Measurements from ENCODE around the gene BSPH1. TPM values are rescaled to one million over a fixed set of nuclear protein-coding genes. Genes with fewer than 3 reads are reported as not detected.

BSPH1 gene, protein sequence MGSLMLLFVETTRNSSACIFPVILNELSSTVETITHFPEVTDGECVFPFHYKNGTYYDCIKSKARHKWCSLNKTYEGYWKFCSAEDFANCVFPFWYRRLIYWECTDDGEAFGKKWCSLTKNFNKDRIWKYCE
- total RNA-seq (ENCODE audit: unreplicated experiment): not detected
- long read RNA-seq, partial matches to known transcripts: 0 of 1 reads
- long read RNA-seq, other reads (novel, unspliced or antisense): 1 of 1 reads

DNA sequence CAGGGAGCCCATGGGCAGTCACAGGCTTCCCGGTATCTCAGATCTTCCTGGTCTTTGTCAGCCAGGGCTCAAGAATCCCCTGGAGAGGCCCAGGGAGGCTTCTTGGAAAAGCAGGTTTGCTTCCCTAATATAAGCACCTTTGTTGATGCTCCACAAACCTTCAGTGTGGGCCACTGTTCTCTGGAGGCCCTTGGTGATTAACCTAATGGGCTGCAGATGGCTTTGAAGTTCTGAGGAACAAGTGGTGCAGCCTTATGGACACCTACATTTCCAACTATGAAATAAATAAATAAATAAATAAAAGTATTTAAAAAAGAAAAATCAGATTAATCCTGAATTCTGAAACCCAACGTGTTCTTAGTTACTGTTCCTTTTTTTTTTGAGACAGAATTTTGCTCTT is at the start of gene BSPH1:
TSS of gene BSPH1 (minus strand) at position 101 of the 400 bp plus-strand sequence. CDS start at position 12, 89 bp downstream.
- Mint-ChIP-seq H3K9me3 (ENCODE audit: unreplicated experiment) (no peaks in the 10 kb centered on the region), H3K27ac (ENCODE audit: unreplicated experiment) (no peak within 1 kb of the TSS), H3K4me1 (ENCODE audit: unreplicated experiment) (no peaks in the 10 kb centered on the region), H3K4me3 (ENCODE audit: unreplicated experiment) (no peak within 1 kb of the TSS), H3K36me3 (ENCODE audit: low read depth, unreplicated experiment) (no peaks in the 10 kb centered on the region), H3K27me3 (ENCODE audit: unreplicated experiment) (no peaks in the 10 kb centered on the region)
- TF ChIP-seq, protein P1, sequence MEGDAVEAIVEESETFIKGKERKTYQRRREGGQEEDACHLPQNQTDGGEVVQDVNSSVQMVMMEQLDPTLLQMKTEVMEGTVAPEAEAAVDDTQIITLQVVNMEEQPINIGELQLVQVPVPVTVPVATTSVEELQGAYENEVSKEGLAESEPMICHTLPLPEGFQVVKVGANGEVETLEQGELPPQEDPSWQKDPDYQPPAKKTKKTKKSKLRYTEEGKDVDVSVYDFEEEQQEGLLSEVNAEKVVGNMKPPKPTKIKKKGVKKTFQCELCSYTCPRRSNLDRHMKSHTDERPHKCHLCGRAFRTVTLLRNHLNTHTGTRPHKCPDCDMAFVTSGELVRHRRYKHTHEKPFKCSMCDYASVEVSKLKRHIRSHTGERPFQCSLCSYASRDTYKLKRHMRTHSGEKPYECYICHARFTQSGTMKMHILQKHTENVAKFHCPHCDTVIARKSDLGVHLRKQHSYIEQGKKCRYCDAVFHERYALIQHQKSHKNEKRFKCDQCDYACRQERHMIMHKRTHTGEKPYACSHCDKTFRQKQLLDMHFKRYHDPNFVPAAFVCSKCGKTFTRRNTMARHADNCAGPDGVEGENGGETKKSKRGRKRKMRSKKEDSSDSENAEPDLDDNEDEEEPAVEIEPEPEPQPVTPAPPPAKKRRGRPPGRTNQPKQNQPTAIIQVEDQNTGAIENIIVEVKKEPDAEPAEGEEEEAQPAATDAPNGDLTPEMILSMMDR (IDR thresholded peaks at IDR 0.05; ENCODE audit: unreplicated experiment): no peak
- DNase-seq (ENCODE audit: low spot score): no peak

DNA sequence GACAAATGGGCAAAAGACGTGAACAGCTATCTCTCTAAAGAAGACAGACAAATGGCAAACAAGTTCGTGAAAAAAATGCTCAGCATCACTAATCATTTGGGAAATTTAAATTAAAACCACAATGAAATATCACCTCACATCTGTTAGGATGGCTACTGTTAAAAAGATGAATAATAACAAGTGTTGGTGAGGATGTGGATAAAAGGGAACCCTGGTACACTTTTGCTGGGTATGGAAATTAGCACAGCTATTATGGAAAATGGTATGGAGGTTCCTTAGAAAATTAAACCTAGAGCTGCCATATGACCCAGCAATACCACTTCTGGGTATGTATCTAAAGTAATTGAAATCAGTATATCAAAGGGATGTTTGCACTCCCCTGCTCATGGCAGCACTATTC is 44.8 kb upstream of the BSPH1 start:
- H3K27me3 Mint-ChIP-seq (ENCODE audit: unreplicated experiment): peaks cover 3% of the 10 kb centered on the region
- no peak overlapping the region for H3K27ac Mint-ChIP-seq (ENCODE audit: unreplicated experiment)
- no peaks in the 10 kb centered on the region for H3K36me3 Mint-ChIP-seq (ENCODE audit: low read depth, unreplicated experiment)
- H3K9me3 Mint-ChIP-seq (ENCODE audit: unreplicated experiment): peaks cover 5% of the 10 kb centered on the region
- TF ChIP-seq, protein P1 (IDR thresholded peaks at IDR 0.05; ENCODE audit: unreplicated experiment): no peak
- H3K4me3 Mint-ChIP-seq (ENCODE audit: unreplicated experiment): no peak overlapping the region
- H3K4me1 Mint-ChIP-seq (ENCODE audit: unreplicated experiment): no peaks in the 10 kb centered on the region
- no peak for DNase-seq (ENCODE audit: low spot score)

DNA sequence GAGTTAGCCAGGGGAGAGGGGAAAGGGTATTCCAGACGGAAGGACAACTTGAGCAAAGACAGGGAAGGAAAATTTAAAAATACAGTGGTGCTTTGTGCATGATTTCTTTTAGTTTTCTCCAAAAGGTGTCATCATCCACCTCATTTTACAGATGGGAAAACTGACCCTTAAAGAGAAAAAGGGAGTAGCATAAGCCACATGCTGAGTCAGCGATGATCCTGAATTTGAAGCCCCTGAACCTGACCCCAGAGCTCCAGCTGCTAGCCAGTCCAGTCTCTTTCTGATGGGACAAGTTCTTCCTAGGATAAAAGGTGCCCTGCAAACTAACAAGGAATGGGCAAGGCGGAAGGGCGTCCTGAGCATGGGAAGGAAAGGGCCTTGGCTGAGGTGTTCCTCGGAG is 41.6 kb upstream of the BSPH1 start:
- peaks cover 3% of the 10 kb centered on the region for H3K27me3 Mint-ChIP-seq (ENCODE audit: unreplicated experiment)
- H3K4me1 Mint-ChIP-seq (ENCODE audit: unreplicated experiment): peaks cover 5% of the 10 kb centered on the region
- no peak overlapping the region for H3K4me3 Mint-ChIP-seq (ENCODE audit: unreplicated experiment)
- no peaks in the 10 kb centered on the region for H3K36me3 Mint-ChIP-seq (ENCODE audit: low read depth, unreplicated experiment)
- DNase-seq (ENCODE audit: low spot score): no peak
- H3K27ac Mint-ChIP-seq (ENCODE audit: unreplicated experiment): no peak overlapping the region
- peaks cover 5% of the 10 kb centered on the region for H3K9me3 Mint-ChIP-seq (ENCODE audit: unreplicated experiment)
- TF ChIP-seq, protein P1 (IDR thresholded peaks at IDR 0.05; ENCODE audit: unreplicated experiment): no peak

DNA sequence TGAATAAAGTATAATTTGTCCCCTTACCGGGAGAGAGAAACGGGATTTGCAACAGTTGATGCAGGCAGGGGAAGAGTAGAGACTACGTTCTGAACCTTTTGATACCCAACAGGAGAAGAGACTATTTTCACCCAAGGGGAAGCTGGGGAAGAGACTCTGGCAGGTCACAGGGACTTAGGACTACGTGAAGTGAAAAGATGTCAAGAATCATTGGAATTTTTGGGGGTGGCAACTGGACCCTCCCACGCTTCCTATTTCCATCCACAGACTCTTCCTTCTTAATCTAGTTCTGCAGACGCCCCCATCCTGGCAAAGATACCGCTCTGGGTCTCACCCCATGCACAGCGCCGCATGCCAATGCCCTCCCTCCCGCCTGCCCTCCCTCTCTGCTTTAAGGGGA is 38.1 kb upstream of the BSPH1 start:
- Mint-ChIP-seq H3K36me3 (ENCODE audit: low read depth, unreplicated experiment) (no peaks in the 10 kb centered on the region), H3K4me1 (ENCODE audit: unreplicated experiment) (peaks cover 5% of the 10 kb centered on the region), H3K4me3 (ENCODE audit: unreplicated experiment) (no peak overlapping the region), H3K27me3 (ENCODE audit: unreplicated experiment) (peaks cover 4% of the 10 kb centered on the region), H3K27ac (ENCODE audit: unreplicated experiment) (no peak overlapping the region), H3K9me3 (ENCODE audit: unreplicated experiment) (no peaks in the 10 kb centered on the region)
- TF ChIP-seq, protein P1 (IDR thresholded peaks at IDR 0.05; ENCODE audit: unreplicated experiment): no peak
- no peak for DNase-seq (ENCODE audit: low spot score)

DNA sequence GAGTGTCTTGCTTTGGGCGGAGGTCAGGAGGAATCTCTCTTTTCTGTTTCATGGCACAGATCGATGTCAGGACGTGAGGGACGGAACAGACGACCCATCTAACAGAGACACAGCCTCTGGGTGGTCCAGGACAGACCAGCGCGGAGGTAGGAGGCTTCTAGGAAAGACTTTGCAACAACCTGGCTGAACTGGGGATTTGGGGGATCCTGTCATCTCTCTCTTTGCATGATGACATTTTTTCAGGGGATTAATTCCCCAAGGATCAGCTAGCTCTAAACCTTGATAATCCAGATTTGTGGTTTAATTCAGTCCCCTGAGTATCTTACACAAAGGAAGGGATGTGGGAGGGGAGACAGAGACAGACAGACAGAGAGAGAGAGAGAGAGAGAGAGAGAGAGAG is 37.5 kb upstream of the BSPH1 start:
- peaks cover 4% of the 10 kb centered on the region for H3K27me3 Mint-ChIP-seq (ENCODE audit: unreplicated experiment)
- H3K27ac Mint-ChIP-seq (ENCODE audit: unreplicated experiment): no peak overlapping the region
- DNase-seq (ENCODE audit: low spot score): no peak
- TF ChIP-seq, protein P1 (IDR thresholded peaks at IDR 0.05; ENCODE audit: unreplicated experiment): no peak
- no peaks in the 10 kb centered on the region for H3K9me3 Mint-ChIP-seq (ENCODE audit: unreplicated experiment)
- H3K4me1 Mint-ChIP-seq (ENCODE audit: unreplicated experiment): peaks cover 5% of the 10 kb centered on the region
- H3K36me3 Mint-ChIP-seq (ENCODE audit: low read depth, unreplicated experiment): no peaks in the 10 kb centered on the region
- H3K4me3 Mint-ChIP-seq (ENCODE audit: unreplicated experiment): no peak overlapping the region

All from endothelial cell (in vitro differentiated cells).